CD14-positive monocyte (primary cell): Measurements from ENCODE around the gene TMED10. TPM values are rescaled to one million over a fixed set of nuclear protein-coding genes. Genes with fewer than 3 reads are reported as not detected.

Experiments
- DNase-seq, 3 donors: peaks; one replicate each; pipeline ENCODE4 v3.0.0-alpha.2; 2011 to 2022
- H2AFZ ChIP-seq: 2 replicates; pipeline ENCODE4 v1.6.0; 2012; ENCODE audit warnings: mild to moderate bottlenecking, low read depth, low read length, inconsistent platforms; ENCODE audit not compliant: insufficient read depth, poor library complexity, severe bottlenecking
- H3K27ac ChIP-seq, 2 donors: 1 replicate in 1 of 2; 2 replicates in 1 of 2; pipeline ENCODE4 v1.5.1; 2012 to 2013; ENCODE audit warnings: low read length in 2 of 2, control low read depth in 1 of 2, inconsistent platforms in 1 of 2, low read depth in 1 of 2, mild to moderate bottlenecking in 1 of 2
- H3K27me3 ChIP-seq, 2 donors: one replicate each; pipeline versions ENCODE4 v1.6.0 to v1.6.1; 2011 to 2013; ENCODE audit warnings: low read length in 2 of 2; ENCODE audit not compliant: control insufficient read depth in 2 of 2, insufficient read depth in 2 of 2
- H3K36me3 ChIP-seq, 2 donors: replicated peaks in 1 of 2; 1 replicate in 1 of 2; 2 replicates in 1 of 2; pipeline versions ENCODE4 v1.5.1 to v1.6.1; 2012 to 2013; ENCODE audit warnings: low read length in 2 of 2, control low read depth in 1 of 2, inconsistent platforms in 1 of 2, mild to moderate bottlenecking in 1 of 2; ENCODE audit not compliant: insufficient read depth in 2 of 2, control insufficient read depth in 1 of 2
- H3K4me1 ChIP-seq, 2 donors: 1 replicate in 1 of 2; 2 replicates in 1 of 2; pipeline versions ENCODE4 v1.5.1 to v1.6.1; 2012 to 2013; ENCODE audit warnings: low read length in 2 of 2, control low read depth in 1 of 2, inconsistent platforms in 1 of 2, mild to moderate bottlenecking in 1 of 2, moderate library complexity in 1 of 2; ENCODE audit not compliant: insufficient read depth in 2 of 2, control insufficient read depth in 1 of 2
- H3K4me2 ChIP-seq: replicated peaks from 2 replicates; pipeline ENCODE3; 2012; ENCODE audit warnings: low read length, moderate library complexity, mild to moderate bottlenecking; ENCODE audit not compliant: poor library complexity, severe bottlenecking; ENCODE audit errors: extremely low read depth
- H3K4me3 ChIP-seq, 3 experiments: fragments of 200-600 bp in 1 of 3; sonication (generic) in 1 of 3; replicated peaks in 1 of 3; 1 replicate in 2 of 3; 2 replicates in 1 of 3; pipeline ENCODE4 v1.5.1; 2011 to 2013; ENCODE audit warnings: low read length in 3 of 3, mild to moderate bottlenecking in 3 of 3, control low read depth in 2 of 3, low read depth in 2 of 3, inconsistent platforms in 1 of 3, moderate library complexity in 1 of 3
- H3K79me2 ChIP-seq: 2 replicates; pipeline ENCODE4 v1.6.0; 2012; ENCODE audit warnings: mild to moderate bottlenecking, control low read depth, inconsistent platforms, low read length, moderate library complexity; ENCODE audit not compliant: insufficient read depth
- H3K9ac ChIP-seq: 2 replicates; pipeline ENCODE4 v1.6.0; 2017; ENCODE audit warnings: low read length, mild to moderate bottlenecking; ENCODE audit not compliant: insufficient read depth, poor library complexity, severe bottlenecking
- H3K9me3 ChIP-seq, 2 donors: replicated peaks in 1 of 2; 1 replicate in 1 of 2; 2 replicates in 1 of 2; pipeline versions ENCODE4 v1.5.1 to v1.6.1; 2012 to 2013; ENCODE audit warnings: low read length in 2 of 2, control low read depth in 1 of 2; ENCODE audit not compliant: control insufficient read depth in 1 of 2, insufficient read depth in 1 of 2
- H4K20me1 ChIP-seq: 2 replicates; pipeline ENCODE4 v1.6.0; 2012; ENCODE audit warnings: mild to moderate bottlenecking, low read length, control low read depth, moderate library complexity; ENCODE audit not compliant: insufficient read depth
- H3K27ac Mint-ChIP-seq, 7 donors: one replicate each; pipeline ENCODE4 v1.8.0; 2020; ENCODE audit warnings: mild to moderate bottlenecking in 7 of 7, mixed read lengths in 7 of 7, moderate library complexity in 6 of 7, inconsistent platforms in 2 of 7
- H3K27me3 Mint-ChIP-seq, 3 donors: one replicate each; pipeline ENCODE4 v1.8.0; 2021 to 2022; ENCODE audit warnings: low read depth in 3 of 3, mild to moderate bottlenecking in 3 of 3, mixed read lengths in 3 of 3, moderate library complexity in 3 of 3, inconsistent platforms in 1 of 3
- H3K36me3 Mint-ChIP-seq, 2 donors: one replicate each; pipeline ENCODE4 v1.8.0; 2020; ENCODE audit warnings: mixed read lengths in 2 of 2, inconsistent platforms in 1 of 2, mild to moderate bottlenecking in 1 of 2
- H3K4me1 Mint-ChIP-seq: one replicate; pipeline ENCODE4 v1.8.0; 2020; ENCODE audit warnings: mild to moderate bottlenecking, mixed read lengths
- H3K4me3 Mint-ChIP-seq, 2 donors: one replicate each; pipeline ENCODE4 v1.8.0; 2020; ENCODE audit warnings: mild to moderate bottlenecking in 2 of 2, mixed read lengths in 2 of 2, moderate library complexity in 1 of 2
- H3K9me3 Mint-ChIP-seq, 7 donors: one replicate each; pipeline ENCODE4 v1.8.0; 2020 to 2022; ENCODE audit warnings: mixed read lengths in 7 of 7, mild to moderate bottlenecking in 6 of 7, moderate library complexity in 6 of 7, inconsistent platforms in 2 of 7
- CTCF ChIP-seq: fragments of 200-600 bp; IDR thresholded peaks from one replicate; pipeline ENCODE4 v1.8.0; 2022; ENCODE audit warnings: antibody characterized with exemption, mild to moderate bottlenecking
- WGBS: methylation state at CpG from one replicate; pipeline ENCODE4 v1.1.5; 2013; ENCODE audit warnings: missing lambda C conversion rate; ENCODE audit not compliant: insufficient coverage; 5-methylcytosine and 5-hydroxymethylcytosine counted together
- intact Hi-C, 2 donors: fragments of 100-400 bp; cut with micrococcal nuclease; formaldehyde crosslinking; loops; one replicate each; pipeline versions ENCODE4 v1.15.0 to v1.15.1; 2023
- polyA minus RNA-seq: library from RNA; depleted of rRNA, polyadenylated mRNA; stranded (reverse); fragments of >200 nt; gene quantifications from 2 replicates; pipeline ENCODE4 v1.2.3, GENCODE V29; 2012
- polyA plus RNA-seq, 3 donors: library from polyadenylated mRNA; depleted of rRNA in 1 of 3; unstranded in 2 of 3; stranded (reverse) in 1 of 3; fragments of 300-500 nt in 2 of 3; fragments of >200 nt in 1 of 3; fragmentation: Illumina TruSeq in 2 of 3; gene quantifications; 1 replicate in 2 of 3; 2 replicates in 1 of 3; pipeline ENCODE4 v1.2.3, GENCODE V29; 2012 to 2021
- total RNA-seq, 12 experiments: library from RNA in 1 of 12; stranded (reverse) in 1 of 12; fragments of 120-200 nt in 1 of 12; gene quantifications; one replicate each; pipeline ENCODE4 v1.2.4 and lab custom pipeline; 2013 to 2026; ENCODE audit warnings: mixed read lengths in 6 of 12, inconsistent platforms in 1 of 12

TMED10 gene
- 214 TPM for total RNA-seq (2013)
- polyA plus RNA-seq: 100 to 1,000 TPM in 2 of 3 donors, 10 to 100 TPM in 1; 98.5 to 243 (median 233) TPM
- polyA minus RNA-seq: 161 and 300 TPM in 2 replicates
- 50.4 to 189 (median 156) reads per million in 11 experiments for total RNA-seq (lab: John Stamatoyannopoulos, UW)

GRCh38 chr14:75176142-75176820 is at the start of gene TMED10:
TMED10 (minus strand) TSS chr14:75176612; CDS start chr14:75176579, 33 bp downstream.
- peaks cover 0 to 2% (median 0%) of the 10 kb centered on the region in 7 donors for H3K9me3 Mint-ChIP-seq
- Histone ChIP-seq H3K9ac (peak within 1 kb of the TSS; percentile 95), H3K4me1 (peaks cover 41 to 57% of the 10 kb centered on the region in 2 donors), H3K27ac (peak within 1 kb of the TSS; percentile 95 to 97), H3K4me3 (peak within 1 kb of the TSS; percentile 75 to 92 (median 78)), H4K20me1 (no peaks in the 10 kb centered on the region), H3K27me3 (no peaks in the 10 kb centered on the region), H3K79me2 (peaks cover 53% of the 10 kb centered on the region), H3K9me3 (no peaks in the 10 kb centered on the region), H3K4me2 (peak within 1 kb of the TSS; percentile 93), H3K36me3 (peaks cover 0 to 7% of the 10 kb centered on the region in 2 donors), H2AFZ (peak within 1 kb of the TSS; percentile 73)
- peaks cover 11 to 13% of the 10 kb centered on the region in 2 donors for H3K36me3 Mint-ChIP-seq
- TF ChIP-seq CTCF: no peak
- WGBS: under 1% methylated on average over 48 of the region's 49 CpGs
- peak within 1 kb of the TSS; percentile 91 to 95 for H3K4me3 Mint-ChIP-seq
- H3K4me1 Mint-ChIP-seq: peaks cover 45% of the 10 kb centered on the region
- DNase-seq: peak; percentile 46 to 88 (median 87)
- intact Hi-C loops: loop anchor here in 1 of 2 donors (5.0 kb wide), 1 partner anchor 121 kb away; no protein-coding TSS in a partner anchor
- peaks cover 0 to 3% (median 0%) of the 10 kb centered on the region in 3 donors for H3K27me3 Mint-ChIP-seq
- H3K27ac Mint-ChIP-seq: peak within 1 kb of the TSS; percentile 96 to 99 (median 99)

GRCh38 chr14:75224561-75224960 is 48.1 kb upstream of the TMED10 start:
- no peak for TF ChIP-seq CTCF
- Mint-ChIP-seq H3K9me3 (peaks cover 0 to 4% (median 0%) of the 10 kb centered on the region in 7 donors), H3K27me3 (peaks cover 0 to 3% (median 0%) of the 10 kb centered on the region in 3 donors), H3K4me1 (peaks cover 55% of the 10 kb centered on the region), H3K4me3 (no peak overlapping the region), H3K27ac (peak overlapping the region in 1 of 7 donors; percentile 65), H3K36me3 (peaks cover 4 to 6% of the 10 kb centered on the region in 2 donors)
- H2AFZ ChIP-seq: no peak overlapping the region
- DNase-seq: no peak
- no peak overlapping the region for H3K4me3 ChIP-seq
- no peaks in the 10 kb centered on the region for H3K79me2 ChIP-seq
- no CpG with 5 or more reads among the region's 2 CpGs for WGBS
- intact Hi-C loops: loop anchor here (5.0 kb wide), 2 partner anchors 33 to 37 kb away; no protein-coding TSS in a partner anchor
- no peaks in the 10 kb centered on the region for H4K20me1 ChIP-seq
- no peaks in the 10 kb centered on the region for H3K36me3 ChIP-seq
- H3K4me2 ChIP-seq: no peak overlapping the region
- H3K9ac ChIP-seq: no peak overlapping the region
- H3K27ac ChIP-seq: no peak overlapping the region
- peaks cover 57 to 67% of the 10 kb centered on the region in 2 donors for H3K4me1 ChIP-seq
- H3K27me3 ChIP-seq: no peaks in the 10 kb centered on the region
- H3K9me3 ChIP-seq: no peaks in the 10 kb centered on the region
